SK-N-MC (cell line): ENCODE data around the gene HSD3B7.

Experiments
- DNase-seq: peaks from one replicate; pipeline ENCODE4 v3.0.0-alpha.2; 2011; ENCODE audit warnings: low read depth, low spot score
- H3K27ac ChIP-seq: fragments of 200-600 bp; sonication (generic); 2 replicates; pipeline ENCODE4 v1.5.1; 2016; ENCODE audit warnings: mixed run types
- H3K36me3 ChIP-seq: fragments of 200-600 bp; sonication (generic); 2 replicates; pipeline ENCODE4 v1.6.1; 2017; ENCODE audit warnings: antibody characterized with exemption, low read length, mixed read lengths; ENCODE audit not compliant: insufficient read depth
- H3K4me3 ChIP-seq: fragments of 200-600 bp; sonication (generic); 2 replicates; pipeline ENCODE4 v1.5.1; 2016
- H3K9ac ChIP-seq: fragments of 200-600 bp; sonication (generic); 2 replicates; pipeline ENCODE4 v1.8.0; 2017; ENCODE audit warnings: mixed run types, mixed read lengths; ENCODE audit not compliant: insufficient read length
- H3K9me3 ChIP-seq: fragments of 200-600 bp; sonication (generic); 2 replicates; pipeline ENCODE4 v1.6.1; 2017; ENCODE audit warnings: low read depth, mild to moderate bottlenecking, antibody characterized with exemption, low read length, moderate library complexity, mixed read lengths
- EZH2 ChIP-seq: fragments of 200-600 bp; sonication (generic); IDR thresholded peaks from one replicate; pipeline ENCODE4 v1.6.1; 2017; ENCODE audit warnings: antibody characterized with exemption
- FOXP2 ChIP-seq: optimal IDR thresholded peaks from 2 replicates; pipeline ENCODE3; 2011; ENCODE audit warnings: mild to moderate bottlenecking, moderate library complexity; ENCODE audit not compliant: insufficient read depth; ENCODE audit errors: extremely low read length, control extremely low read depth
- POLR2AphosphoS5 ChIP-seq: IDR thresholded peaks from 2 replicates; pipeline ENCODE4 v1.6.1; 2012; ENCODE audit warnings: mild to moderate bottlenecking, low read depth, low read length, borderline replicate concordance

The HSD3B7 gene

DNA sequence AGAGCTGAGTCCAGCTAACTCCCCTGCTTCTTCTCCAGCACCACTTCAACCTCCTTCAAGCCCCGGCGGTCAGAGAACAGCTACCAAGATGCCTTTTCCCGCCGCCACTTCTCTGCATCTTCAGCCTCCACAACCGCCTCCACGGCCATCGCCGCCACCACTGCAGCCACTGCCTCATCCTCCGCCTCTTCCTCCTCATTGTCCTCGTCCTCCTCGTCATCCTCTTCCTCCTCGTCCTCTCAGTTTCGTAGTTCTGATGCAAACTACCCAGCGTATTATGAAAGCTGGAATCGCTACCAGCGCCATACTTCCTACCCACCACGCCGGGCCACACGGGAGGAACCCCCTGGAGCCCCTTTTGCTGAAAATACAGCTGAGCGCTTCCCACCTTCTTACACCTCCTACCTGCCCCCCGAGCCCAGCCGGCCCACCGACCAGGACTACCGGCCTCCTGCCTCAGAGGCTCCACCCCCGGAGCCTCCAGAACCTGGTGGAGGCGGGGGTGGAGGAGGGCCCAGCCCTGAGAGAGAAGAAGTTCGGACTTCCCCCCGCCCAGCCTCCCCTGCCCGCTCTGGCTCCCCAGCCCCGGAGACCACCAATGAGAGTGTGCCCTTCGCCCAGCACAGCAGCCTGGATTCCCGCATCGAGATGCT, 20.3 kb upstream of the HSD3B7 start:
- Histone ChIP-seq H3K36me3 (peaks cover 79% of the 10 kb centered on the region), H3K27ac (no peak overlapping the region), H3K9me3 (no peaks in the 10 kb centered on the region), H3K9ac (no peak overlapping the region), H3K4me3 (no peak overlapping the region)
- DNase-seq = no peak
- no peak for TF ChIP-seq POLR2AphosphoS5

DNA sequence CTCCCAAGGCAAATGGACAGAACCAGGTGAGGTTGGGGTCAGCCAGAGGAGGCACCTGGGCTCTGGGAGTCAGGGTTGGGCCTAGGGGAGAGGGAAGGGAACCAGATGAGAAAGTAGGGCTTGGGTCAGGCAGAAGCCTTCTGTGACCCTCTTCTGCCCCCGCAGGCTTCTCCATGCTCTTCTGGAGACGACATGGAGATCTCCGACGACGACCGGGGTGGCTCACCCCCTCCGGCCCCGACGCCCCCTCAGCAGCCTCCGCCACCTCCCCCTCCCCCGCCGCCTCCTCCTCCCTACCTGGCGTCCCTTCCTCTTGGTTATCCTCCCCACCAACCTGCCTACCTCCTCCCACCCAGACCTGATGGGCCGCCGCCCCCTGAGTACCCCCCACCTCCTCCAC, 19.6 kb upstream of the HSD3B7 start:
- Histone ChIP-seq H3K9ac (no peak overlapping the region), H3K36me3 (peaks cover 74% of the 10 kb centered on the region), H3K27ac (no peak overlapping the region), H3K9me3 (no peaks in the 10 kb centered on the region), H3K4me3 (no peak overlapping the region)
- TF ChIP-seq POLR2AphosphoS5 (no peak), EZH2 (no peak), FOXP2 (no peak)
- DNase-seq = no peak

DNA sequence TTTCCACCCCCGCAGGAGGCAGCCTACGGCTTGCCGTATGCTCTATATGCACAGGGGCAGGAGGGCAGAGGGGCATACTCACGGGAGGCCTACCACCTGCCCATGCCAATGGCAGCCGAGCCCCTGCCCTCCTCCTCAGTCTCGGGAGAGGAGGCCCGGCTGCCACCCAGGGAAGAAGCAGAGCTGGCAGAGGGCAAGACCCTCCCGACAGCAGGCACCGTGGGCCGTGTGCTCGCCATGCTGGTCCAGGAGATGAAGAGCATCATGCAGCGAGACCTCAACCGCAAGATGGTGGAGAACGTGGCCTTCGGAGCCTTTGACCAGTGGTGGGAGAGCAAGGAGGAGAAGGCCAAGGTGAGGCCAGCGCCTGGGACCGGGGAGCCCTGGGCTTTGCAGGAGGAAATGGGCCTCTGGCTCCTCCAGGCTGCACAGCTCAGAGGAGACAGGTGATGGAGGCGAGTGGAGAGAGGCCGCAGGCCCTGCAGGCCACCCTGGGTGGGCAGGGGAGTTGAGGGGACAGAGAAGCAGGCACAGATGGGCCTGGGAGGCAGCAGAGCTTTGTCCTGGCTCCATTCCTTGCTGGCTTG, 18.9 kb upstream of the HSD3B7 start:
- H3K27ac ChIP-seq = no peak overlapping the region
- no peaks in the 10 kb centered on the region for H3K9me3 ChIP-seq
- TF ChIP-seq EZH2 = no peak
- no peak for TF ChIP-seq FOXP2
- TF ChIP-seq POLR2AphosphoS5 = no peak; the same call in 1 of the 2 replicates
- DNase-seq = no peak
- H3K36me3 ChIP-seq = peaks cover 74% of the 10 kb centered on the region
- no peak overlapping the region for H3K9ac ChIP-seq
- no peak overlapping the region for H3K4me3 ChIP-seq

DNA sequence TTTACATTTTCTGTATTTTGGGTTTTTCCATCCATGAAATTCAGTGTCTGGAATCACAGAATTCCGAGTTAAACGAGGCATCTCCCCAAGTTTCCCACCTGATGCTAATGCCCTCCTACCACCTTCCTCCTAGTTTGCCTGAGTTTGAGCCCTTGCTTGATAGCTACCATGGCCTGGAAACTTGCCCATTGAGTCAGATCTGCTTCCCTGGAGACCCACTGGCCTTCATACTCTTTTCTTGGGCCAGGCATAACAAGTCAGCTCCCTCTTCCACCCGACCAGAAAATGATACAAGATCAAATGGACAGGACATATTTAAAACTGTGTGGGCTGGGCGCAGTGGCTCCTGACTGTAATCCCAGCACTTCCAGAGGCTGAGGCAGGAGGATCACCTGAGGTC, 17.2 kb upstream of the HSD3B7 start:
- TF ChIP-seq FOXP2 (no peak), EZH2 (no peak), POLR2AphosphoS5 (no peak)
- H3K9me3 ChIP-seq = no peaks in the 10 kb centered on the region
- no peak for DNase-seq
- peaks cover 71% of the 10 kb centered on the region for H3K36me3 ChIP-seq
- H3K4me3 ChIP-seq = no peak overlapping the region
- H3K9ac ChIP-seq = no peak overlapping the region
- no peak overlapping the region for H3K27ac ChIP-seq

DNA sequence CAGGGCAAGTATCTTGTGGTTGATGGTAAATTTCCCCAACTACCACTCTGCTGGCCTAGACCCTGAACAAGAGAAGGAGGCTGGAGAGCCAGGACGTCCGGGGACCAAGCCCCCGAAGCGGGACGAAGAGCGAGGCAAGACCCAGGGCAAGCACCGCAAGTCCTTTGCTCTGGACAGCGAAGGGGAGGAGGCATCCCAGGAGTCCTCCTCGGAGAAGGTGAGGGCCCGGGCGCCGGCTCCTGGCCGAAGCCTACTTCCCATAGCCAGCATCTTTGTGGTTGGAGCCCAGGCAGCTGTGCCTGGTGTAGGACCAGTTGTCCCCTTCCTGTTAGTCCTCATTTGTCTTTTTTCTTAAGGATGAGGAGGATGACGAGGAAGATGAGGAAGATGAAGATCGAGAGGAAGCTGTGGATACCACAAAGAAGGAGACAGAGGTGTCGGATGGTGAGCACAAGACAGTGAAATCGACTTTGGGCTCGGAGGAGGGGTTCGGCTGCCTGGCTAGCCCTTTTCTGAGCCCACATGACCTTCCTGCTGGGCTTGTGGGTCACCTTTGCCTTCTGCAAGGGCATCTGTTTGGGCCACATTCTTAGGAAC, 15.7 kb upstream of the HSD3B7 start:
- Histone ChIP-seq H3K9ac (no peak overlapping the region), H3K4me3 (no peak overlapping the region), H3K36me3 (peaks cover 73% of the 10 kb centered on the region), H3K27ac (no peak overlapping the region), H3K9me3 (no peaks in the 10 kb centered on the region)
- TF ChIP-seq EZH2 (no peak), FOXP2 (no peak), POLR2AphosphoS5 (no peak)
- no peak for DNase-seq

DNA sequence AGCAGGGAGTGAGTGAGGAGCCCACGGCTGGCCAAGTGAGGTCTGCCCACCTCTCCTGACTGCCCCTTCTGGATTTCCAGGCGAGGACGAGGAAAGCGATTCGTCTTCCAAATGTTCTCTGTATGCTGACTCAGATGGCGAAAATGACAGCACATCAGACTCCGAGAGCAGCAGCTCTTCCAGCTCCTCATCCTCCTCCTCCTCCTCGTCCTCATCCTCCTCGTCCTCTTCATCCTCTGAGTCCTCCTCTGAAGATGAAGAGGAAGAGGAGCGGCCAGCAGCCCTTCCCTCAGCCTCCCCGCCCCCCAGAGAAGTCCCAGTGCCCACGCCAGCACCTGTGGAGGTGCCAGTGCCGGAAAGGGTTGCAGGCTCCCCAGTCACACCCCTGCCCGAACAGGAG, 13.7 kb upstream of the HSD3B7 start:
- peaks cover 69% of the 10 kb centered on the region for H3K36me3 ChIP-seq
- no peak overlapping the region for H3K4me3 ChIP-seq
- H3K9ac ChIP-seq = no peak overlapping the region
- no peak overlapping the region for H3K27ac ChIP-seq
- H3K9me3 ChIP-seq = no peaks in the 10 kb centered on the region
- TF ChIP-seq EZH2 (no peak), POLR2AphosphoS5 (no peak), FOXP2 (no peak)
- DNase-seq = no peak

DNA sequence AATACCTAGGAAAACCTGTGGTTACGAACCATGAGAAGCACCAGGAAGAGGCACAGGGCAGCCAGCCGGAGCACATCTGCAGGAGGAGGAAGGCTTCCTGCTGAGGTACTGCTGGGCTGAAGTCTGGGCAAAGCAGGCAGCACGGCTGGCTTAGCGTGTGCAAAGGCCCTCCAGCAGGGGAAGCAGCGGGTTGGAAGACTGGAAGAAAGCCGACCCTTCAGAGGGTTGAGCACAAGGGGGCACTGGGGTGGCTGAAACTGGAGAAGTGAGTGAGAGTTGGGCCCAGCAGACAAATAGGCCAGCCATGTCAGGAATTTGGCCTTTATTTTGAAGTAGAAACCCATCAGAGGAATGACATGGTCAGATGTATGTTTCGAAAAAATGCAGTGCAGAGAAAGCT, 12.1 kb upstream of the HSD3B7 start:
- Histone ChIP-seq H3K9me3 (no peaks in the 10 kb centered on the region), H3K36me3 (peaks cover 69% of the 10 kb centered on the region), H3K27ac (no peak overlapping the region), H3K9ac (no peak overlapping the region), H3K4me3 (no peak overlapping the region)
- DNase-seq = no peak
- TF ChIP-seq POLR2AphosphoS5 (no peak), EZH2 (no peak), FOXP2 (no peak)

DNA sequence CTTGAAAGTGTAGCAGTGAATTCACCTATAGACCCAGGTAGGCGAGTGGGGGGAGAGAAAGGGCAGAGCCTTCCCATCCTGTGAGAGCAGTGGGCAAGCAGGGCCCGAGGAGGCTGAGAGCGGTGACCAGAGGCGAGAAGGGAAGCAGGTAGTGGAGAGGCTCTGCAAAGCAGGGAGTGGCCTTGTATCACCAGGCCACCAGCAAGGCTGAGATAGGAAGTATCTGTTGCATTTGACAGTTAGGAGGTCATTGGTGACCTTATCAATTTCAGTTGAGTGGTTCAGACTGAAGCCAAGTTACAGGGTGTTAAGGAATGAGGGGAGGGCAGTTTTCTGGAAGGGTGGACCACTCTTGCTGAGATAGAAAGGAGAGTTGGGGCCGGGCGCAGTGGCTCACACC, 10.7 kb upstream of the HSD3B7 start:
- no peak for DNase-seq
- Histone ChIP-seq H3K36me3 (peaks cover 68% of the 10 kb centered on the region), H3K4me3 (no peak overlapping the region), H3K9me3 (no peaks in the 10 kb centered on the region), H3K9ac (no peak overlapping the region), H3K27ac (no peak overlapping the region)
- TF ChIP-seq FOXP2 (no peak), EZH2 (no peak), POLR2AphosphoS5 (no peak)
